NCI-H1105 (cell line): ENCODE data around the gene VAMP5.

ENCODE experiments used
- DNase-seq: peaks from one replicate; lab custom pipeline; 2025; lab: John Stamatoyannopoulos, UW

VAMP5 gene

DNA sequence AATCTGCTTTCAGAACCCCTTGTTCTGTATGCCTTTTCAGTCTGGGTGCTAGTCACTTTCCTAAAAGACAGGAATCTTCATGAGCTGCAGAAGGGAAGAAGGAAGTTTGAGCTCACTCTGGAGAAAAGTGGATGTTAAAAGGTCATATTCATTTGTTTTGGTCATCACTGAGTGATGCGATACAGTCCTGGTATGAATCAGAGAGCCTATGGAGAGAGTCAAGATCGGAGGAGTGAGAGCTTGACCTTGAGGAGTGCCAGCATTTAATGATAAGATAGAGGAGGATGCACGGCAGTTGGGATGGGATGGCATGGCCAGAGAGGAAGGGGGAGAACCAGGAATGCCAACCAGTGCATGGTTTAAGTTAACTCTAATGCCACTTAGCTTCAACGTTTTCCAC is 51.4 kb downstream of the VAMP5 start:
- no peak for DNase-seq

DNA sequence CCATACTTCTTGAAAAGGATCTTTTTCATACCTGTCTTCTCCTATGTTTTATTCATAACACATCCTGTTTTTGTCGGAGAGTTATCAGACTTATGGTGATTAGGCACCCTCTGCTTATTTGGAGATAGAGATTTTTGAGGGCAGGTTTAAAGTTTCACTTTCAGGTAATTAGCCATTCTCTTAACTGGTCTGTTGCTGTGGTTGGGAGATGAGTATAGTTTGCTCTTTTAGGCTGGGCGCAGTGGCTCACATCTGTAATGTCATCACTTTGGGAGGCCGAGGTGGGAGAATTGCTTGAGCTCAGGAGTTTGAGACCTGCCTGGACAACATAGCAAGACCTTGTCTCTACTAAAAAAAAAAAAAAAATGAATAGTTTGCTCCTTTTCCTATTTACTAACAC is 58.5 kb downstream of the VAMP5 start:
- no peak for DNase-seq
